ENCODE measurements around the gene DPH2. TPM values are rescaled to one million over a fixed set of nuclear protein-coding genes. Genes with fewer than 3 reads are reported as not detected.
A peak's percentile ranks its signal among the peaks of the same experiment; 100 is the strongest.

DPH2 gene
- total RNA-seq (2021; fragmentation: NEBNext Ultra II Directional; extraction: Animal tissue kit (Norgen Biotek cat#: 25700)) (64.9 and 65.3 TPM in 2 replicates), polyA plus RNA-seq (2011; rRNA removed) (92.1 and 163 TPM in 2 replicates), polyA minus RNA-seq (2011; rRNA and poly(A)+ RNA removed) (74.9 and 79.0 TPM in 2 replicates)
- 86.7 TPM for polyA plus RNA-seq (2011; cell fraction: cytosol; rRNA removed)
- polyA plus RNA-seq (2011; cell fraction: nucleus; rRNA removed) = 239 TPM
- 43.5 to 63.1 TPM (median 52.3 TPM) in 4 replicates for polyA plus RNA-seq (2012, experiment 1 of 2)
- 81.4 TPM for polyA plus RNA-seq (2012, experiment 2 of 2)
- polyA plus RNA-seq (2013, experiment 1 of 2) = 39.0 TPM
- polyA plus RNA-seq (2013, experiment 2 of 2) = 35.0 TPM
- polyA minus RNA-seq (2011; cell fraction: cytosol; rRNA and poly(A)+ RNA removed) = 53.3 TPM
- 78.0 TPM for polyA minus RNA-seq (2011; cell fraction: nucleus; rRNA and poly(A)+ RNA removed)
- long read RNA-seq, experiment 1, transcript DPH2-201 (6 exons, 2,472 nt) = major isoform, 11 of 63 reads
- long read RNA-seq, experiment 1, partial matches to known transcripts = 49 of 63 reads
- long read RNA-seq, experiment 1, other reads (novel, unspliced or antisense) = 2 of 63 reads
- long read RNA-seq, experiment 2, transcript DPH2-201 (6 exons, 2,472 nt) = major isoform, 34 of 44 reads
- long read RNA-seq, experiment 2, partial matches to known transcripts = 0 of 44 reads
- long read RNA-seq, experiment 2, other reads (novel, unspliced or antisense) = 7 of 44 reads

GRCh38 chr1:43969746-43970466 is at the start of gene DPH2:
Gene DPH2, plus strand, starts transcription at chr1:43970010. Its CDS starts 166 bp downstream, at chr1:43970176.
- Histone ChIP-seq H3K4me1 (replicated peaks in 1 of 4; ENCODE audit: control insufficient read depth in 3 of 4, insufficient read depth in 4 of 4, low read length in 3 of 4) (peaks cover 0 to 10% (median 5%) of the 10 kb centered on the region in 4 experiments; a peak in 5 of 7 replicates), H3K23me2 (ENCODE audit: low read depth, low read length) (peaks cover 19% of the 10 kb centered on the region), H2BK120ac (replicated peaks; ENCODE audit: low read depth, low read length) (no peak within 1 kb of the TSS), H3K14ac (ENCODE audit: insufficient read length) (no peak within 1 kb of the TSS), H3K36me3 (ENCODE audit: control insufficient read depth in 2 of 4, insufficient read depth in 4 of 4, low read length in 3 of 4) (peaks cover 0 to 14% (median 8%) of the 10 kb centered on the region in 4 experiments; a peak in 4 of 8 replicates), H3K9ac (replicated peaks in 1 of 4; ENCODE audit: extremely low read depth in 1 of 4, low read depth in 3 of 4, low read length in 3 of 4) (peak within 1 kb of the TSS; percentile 72 to 81 (median 76)), H2BK20ac (ENCODE audit: low read length) (no peak within 1 kb of the TSS), H3K18ac (ENCODE audit: extremely low read depth, low read length) (no peak within 1 kb of the TSS), H3K4ac (replicated peaks; ENCODE audit: insufficient read length, low read depth, low read length) (peak within 1 kb of the TSS; percentile 27), H3K79me1 (ENCODE audit: low read depth, low read length) (0 out of 2 replicates have a peak, but pooled peaks cover 4% of the 10 kb centered on the region), H3K27me3 (replicated peaks in 1 of 4; ENCODE audit: control insufficient read depth in 3 of 4, extremely low read depth in 1 of 4, insufficient read depth in 3 of 4, low read length in 3 of 4) (no peaks in the 10 kb centered on the region), H3K23ac (ENCODE audit: insufficient read length) (no peak within 1 kb of the TSS), H2BK12ac (ENCODE audit: low read depth, low read length) (no peak within 1 kb of the TSS), H3K79me2 (ENCODE audit: control insufficient read depth in 1 of 2, insufficient read depth in 2 of 2, low read length in 2 of 2) (peaks cover 0 to 12% of the 10 kb centered on the region in 2 experiments; a peak in 2 of 4 replicates), H3K56ac (replicated peaks; ENCODE audit: insufficient read length, low read depth, low read length) (no peak within 1 kb of the TSS), H3K4me2 (ENCODE audit: insufficient read depth in 1 of 2, low read depth in 2 of 2, low read length in 2 of 2) (peak within 1 kb of the TSS; percentile 69 to 85), H4K8ac (ENCODE audit: extremely low read depth, insufficient read depth, low read length) (peak within 1 kb of the TSS; percentile 84), H3K9me3 (ENCODE audit: insufficient read depth in 2 of 2, low read depth in 1 of 2, low read length in 1 of 2) (no peaks in the 10 kb centered on the region), H2AK5ac (ENCODE audit: low read depth, low read length) (no peak within 1 kb of the TSS), H3K4me3 (ENCODE audit: extremely low read depth in 1 of 4, insufficient read depth in 2 of 4, low read depth in 3 of 4, low read length in 4 of 4) (peak within 1 kb of the TSS; percentile 65 to 100 (median 97)), H3K27ac (ENCODE audit: low read depth, low read length) (0 out of 2 replicates have a peak within 1 kb of the TSS, but pooled peaks have one; percentile 9), H2BK5ac (ENCODE audit: low read depth, low read length) (peak within 1 kb of the TSS; percentile 75), H2AFZ (ENCODE audit: low read length) (0 out of 2 replicates have a peak within 1 kb of the TSS, but pooled peaks have one; percentile 39), H2BK15ac (ENCODE audit: low read length) (no peak within 1 kb of the TSS; the same call in 1 of the 2 replicates), H4K5ac (ENCODE audit: insufficient read length, low read depth, low read length) (no peak within 1 kb of the TSS), H4K20me1 (replicated peaks in 1 of 2; ENCODE audit: control insufficient read depth in 1 of 2, insufficient read depth in 2 of 2, low read length in 2 of 2) (peaks cover 2 to 7% of the 10 kb centered on the region in 2 experiments), H4K91ac (replicated peaks; ENCODE audit: insufficient read length, low read length) (no peak within 1 kb of the TSS)
- peak; percentile 85 for FAIRE-seq
- ChIA-PET POLR2A (ENCODE audit: partially characterized antibody) (interaction anchor here (0.7 to 12.9 kb wide), 6 partner anchors 9 to 22 kb away, joined by 3 to 189 read pairs (median 8); partner anchors contain the start of genes CCDC24 and IPO13), CTCF (ENCODE audit: partially characterized antibody) (interaction anchor here (1.2 to 9.2 kb wide), 11 partner anchors 8 to 206 kb away, joined by 3 to 79 read pairs (median 6); partner anchors contain the start of genes IPO13 and SLC6A9)
- peak; percentile 88 to 91 for DNase-seq (ENCODE audit: low read depth in 1 of 2, low spot score in 2 of 2)
- 3% methylated on average over 39 of the region's 47 CpGs; no CpG with 5 or more reads in 1 of the 2 experiments for WGBS, 2 experiments (ENCODE audit: extremely low coverage in 1 of 2, insufficient coverage in 1 of 2, insufficient read length in 1 of 2, insufficient replicate concordance in 2 of 2, low coverage in 1 of 2, low lambda C conversion rate in 2 of 2, missing lambda C conversion rate in 1 of 2)
- no peak for TF ChIP-seq ZNF274 (IDR thresholded peaks at IDR 0.05; ENCODE audit: borderline replicate concordance, extremely low read depth, low read length)
- peak; percentile 38; the same call in 1 of the 2 replicates for TF ChIP-seq SP2 (IDR thresholded peaks at IDR 0.05; ENCODE audit: low read length)
- TF ChIP-seq GABPA (IDR thresholded peaks at IDR 0.05; ENCODE audit: borderline replicate concordance, insufficient read depth, low read length) = peak; percentile 92
- TF ChIP-seq ATF2 (IDR thresholded peaks at IDR 0.05; ENCODE audit: low read length) = no peak
- TF ChIP-seq RBBP5 (IDR thresholded peaks at IDR 0.05; ENCODE audit: borderline replicate concordance, low read depth, low read length) = no peak
- no peak for TF ChIP-seq RXRA (IDR thresholded peaks at IDR 0.05; ENCODE audit: insufficient read depth, low read depth, low read length)

Measured in H1 (cell line).